NT2/D1 (cell line): ENCODE data around the gene GRIN1.

Experiments
- YY1 ChIP-seq: IDR thresholded peaks from 2 replicates; pipeline ENCODE4 v1.6.1; 2011; ENCODE audit not compliant: insufficient read length, insufficient read depth
- ZNF274 ChIP-seq: IDR thresholded peaks from 2 replicates; pipeline ENCODE4 v1.6.1; 2011; ENCODE audit warnings: mild to moderate bottlenecking, low read depth, low read length

GRCh38 chr9:137128158-137128861 is 10.6 kb upstream of the GRIN1 start:
- TF ChIP-seq ZNF274 (no peak), YY1 (no peak)
